ENCODE measurements around the gene FBXW5. TPM values are rescaled to one million over a fixed set of nuclear protein-coding genes. Genes with fewer than 3 reads are reported as not detected.

Gene FBXW5
- total and polyA plus RNA-seq, 8 donors = 47.7 to 435 (median 120) TPM

DNA sequence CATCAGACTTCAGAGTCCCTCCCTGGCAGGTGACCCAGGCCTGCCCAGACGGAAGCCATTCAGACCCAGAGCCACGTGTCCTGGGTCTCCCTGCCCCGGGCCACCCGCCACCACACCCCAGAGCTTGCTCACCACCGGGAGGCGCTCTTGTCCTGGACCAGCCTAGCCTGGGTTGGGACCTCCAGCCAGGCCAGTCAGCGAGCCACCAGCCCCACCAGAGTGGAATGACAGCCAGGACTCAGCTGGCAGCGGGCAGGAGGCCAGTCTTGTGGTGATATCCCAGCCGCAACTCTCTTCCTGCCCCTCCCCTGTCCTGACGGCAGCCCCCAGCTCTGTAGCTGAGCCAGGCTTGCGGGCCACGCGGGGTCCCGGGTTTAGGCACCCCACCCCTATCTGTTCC lies 31.1 kb upstream of the FBXW5 start:
- no peak for TF ChIP-seq POLR2A (IDR thresholded peaks at IDR 0.05)
- TF ChIP-seq EP300 (IDR thresholded peaks at IDR 0.05) = no peak
- Histone ChIP-seq H3K27me3 (peaks cover 0 to 21% (median 6%) of the 10 kb centered on the region in 3 donors), H3K4me3 (no peak overlapping the region), H3K27ac (peak overlapping the region in 2 of 5 donors; percentile 10 to 24), H3K9me3 (no peaks in the 10 kb centered on the region), H3K36me3 (no peaks in the 10 kb centered on the region), H3K4me1 (peaks cover 16 to 43% (median 29%) of the 10 kb centered on the region in 4 donors)
- 32 to 67% (median 47%) methylated on average over 9 to 14 of the region's 14 CpGs for WGBS, 5 donors
- intact Hi-C loops (cut with DNase I; ENCODE audit: low total_unique reads) = no loop called here
- DNase-seq = no peak

DNA sequence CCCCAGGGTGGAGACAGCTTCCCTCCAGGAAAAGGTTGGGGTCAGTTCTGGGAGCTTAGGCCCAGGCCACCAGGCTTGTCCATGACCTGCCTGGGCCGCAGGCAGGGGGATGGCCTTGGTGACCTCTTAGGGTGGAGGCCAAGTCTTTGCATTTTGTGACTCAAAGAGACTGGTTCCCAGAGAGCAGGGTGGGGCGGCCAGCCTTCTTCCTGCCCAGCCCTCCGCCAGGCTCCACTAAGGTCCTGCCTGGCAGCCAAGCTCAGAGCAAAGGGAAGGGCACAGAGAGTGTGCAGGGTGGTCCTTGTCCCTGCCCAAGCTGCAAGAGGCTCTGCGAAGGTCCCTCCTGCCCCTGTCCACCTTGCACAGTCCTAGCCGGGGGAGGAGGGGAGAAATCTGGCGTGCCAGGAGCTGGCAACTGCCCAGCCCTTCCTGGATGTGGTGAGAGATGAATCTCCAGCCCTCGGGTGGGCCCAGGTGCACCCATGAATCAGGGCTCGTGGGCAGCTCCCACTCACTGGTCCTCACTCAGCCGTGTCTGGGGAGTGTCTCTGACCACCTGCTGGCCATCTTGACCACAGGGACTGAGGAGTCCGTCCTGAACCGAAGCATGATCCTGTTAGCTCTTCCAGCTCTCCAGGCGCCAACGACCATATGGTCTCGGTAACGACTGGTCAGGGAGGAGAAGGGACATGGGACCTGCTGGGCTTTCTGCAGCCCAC lies 30.4 kb upstream of the FBXW5 start:
- 44 to 62% (median 58%) methylated on average over 8 to 15 of the region's 15 CpGs for WGBS, 5 donors
- no peaks in the 10 kb centered on the region for H3K36me3 ChIP-seq
- no peak overlapping the region for H3K4me3 ChIP-seq
- H3K27me3 ChIP-seq = peaks cover 0 to 28% (median 6%) of the 10 kb centered on the region in 3 donors
- peak overlapping the region in 3 of 5 donors; percentile 10 to 38 (median 24) for H3K27ac ChIP-seq
- intact Hi-C loops (cut with DNase I; ENCODE audit: low total_unique reads) = no loop called here
- no peak for DNase-seq
- TF ChIP-seq, protein P1, sequence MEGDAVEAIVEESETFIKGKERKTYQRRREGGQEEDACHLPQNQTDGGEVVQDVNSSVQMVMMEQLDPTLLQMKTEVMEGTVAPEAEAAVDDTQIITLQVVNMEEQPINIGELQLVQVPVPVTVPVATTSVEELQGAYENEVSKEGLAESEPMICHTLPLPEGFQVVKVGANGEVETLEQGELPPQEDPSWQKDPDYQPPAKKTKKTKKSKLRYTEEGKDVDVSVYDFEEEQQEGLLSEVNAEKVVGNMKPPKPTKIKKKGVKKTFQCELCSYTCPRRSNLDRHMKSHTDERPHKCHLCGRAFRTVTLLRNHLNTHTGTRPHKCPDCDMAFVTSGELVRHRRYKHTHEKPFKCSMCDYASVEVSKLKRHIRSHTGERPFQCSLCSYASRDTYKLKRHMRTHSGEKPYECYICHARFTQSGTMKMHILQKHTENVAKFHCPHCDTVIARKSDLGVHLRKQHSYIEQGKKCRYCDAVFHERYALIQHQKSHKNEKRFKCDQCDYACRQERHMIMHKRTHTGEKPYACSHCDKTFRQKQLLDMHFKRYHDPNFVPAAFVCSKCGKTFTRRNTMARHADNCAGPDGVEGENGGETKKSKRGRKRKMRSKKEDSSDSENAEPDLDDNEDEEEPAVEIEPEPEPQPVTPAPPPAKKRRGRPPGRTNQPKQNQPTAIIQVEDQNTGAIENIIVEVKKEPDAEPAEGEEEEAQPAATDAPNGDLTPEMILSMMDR (IDR thresholded peaks at IDR 0.05) = no peak
- no peak for TF ChIP-seq POLR2A (IDR thresholded peaks at IDR 0.05)
- no peak for TF ChIP-seq POLR2AphosphoS5 (IDR thresholded peaks at IDR 0.05)
- TF ChIP-seq EP300 (IDR thresholded peaks at IDR 0.05) = no peak
- H3K9me3 ChIP-seq = no peaks in the 10 kb centered on the region
- H3K4me1 ChIP-seq = peaks cover 16 to 43% (median 29%) of the 10 kb centered on the region in 4 donors

DNA sequence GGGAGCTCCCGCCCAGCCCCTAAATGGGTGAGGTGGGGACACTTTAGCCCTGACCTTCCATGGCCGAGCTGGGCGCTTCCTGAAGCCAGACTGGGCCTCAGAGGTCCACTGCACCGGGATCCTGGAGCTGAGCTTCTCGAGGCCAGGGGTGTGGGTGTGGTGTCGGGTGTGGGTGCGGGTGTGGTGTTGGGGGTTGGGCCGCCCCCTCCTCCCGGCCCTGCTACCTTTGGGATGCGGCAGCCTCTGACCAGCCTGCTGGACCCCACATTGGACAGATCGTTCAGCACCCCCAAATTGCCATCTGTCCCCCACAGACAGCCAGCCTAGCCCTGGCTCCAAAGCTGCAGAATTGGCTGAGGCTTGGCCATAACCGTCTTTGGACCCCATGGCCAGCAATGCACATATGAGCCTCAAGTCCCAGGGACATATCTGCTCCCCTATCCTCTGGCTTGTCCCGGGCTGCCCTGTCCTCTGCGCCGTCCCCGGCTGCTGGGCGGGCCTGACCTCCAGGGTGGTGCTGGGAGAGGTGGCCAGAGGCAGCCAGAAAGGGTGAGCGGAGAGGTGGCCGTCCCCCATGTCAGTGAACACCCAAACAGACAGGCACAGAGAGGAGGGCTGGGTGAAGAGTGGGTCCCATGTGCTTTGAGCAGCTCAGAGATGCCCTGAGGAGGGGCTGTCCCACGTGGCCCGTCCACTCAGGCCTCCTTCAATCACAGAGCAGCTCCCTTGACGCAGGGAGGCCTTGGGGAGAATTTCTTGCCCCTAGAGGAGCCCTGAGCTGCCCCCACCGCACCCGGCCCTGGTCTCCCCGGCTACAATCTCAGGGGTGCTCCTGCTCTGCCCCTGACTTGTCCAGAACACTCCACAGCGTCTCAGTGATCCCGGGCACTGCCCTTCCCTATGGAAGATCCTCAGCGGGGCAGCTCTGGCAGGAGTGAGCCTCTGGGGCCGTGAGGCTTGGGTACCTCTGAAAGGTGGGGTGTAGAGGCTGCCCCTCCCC lies 29.4 kb upstream of the FBXW5 start:
- intact Hi-C loops (cut with DNase I; ENCODE audit: low total_unique reads) = no loop called here
- 80 to 86% (median 85%) methylated on average over 18 to 29 of the region's 29 CpGs for WGBS, 5 donors
- no peak overlapping the region for H3K27ac ChIP-seq
- no peak overlapping the region for H3K4me3 ChIP-seq
- H3K9me3 ChIP-seq = no peaks in the 10 kb centered on the region
- DNase-seq = no peak
- peaks cover 16 to 41% (median 27%) of the 10 kb centered on the region in 4 donors for H3K4me1 ChIP-seq
- TF ChIP-seq EP300 (IDR thresholded peaks at IDR 0.05) = no peak
- no peak for TF ChIP-seq POLR2A (IDR thresholded peaks at IDR 0.05)
- no peak for TF ChIP-seq POLR2AphosphoS5 (IDR thresholded peaks at IDR 0.05)
- TF ChIP-seq, protein P1 (IDR thresholded peaks at IDR 0.05) = no peak
- H3K36me3 ChIP-seq = no peaks in the 10 kb centered on the region
- peaks cover 0 to 28% (median 6%) of the 10 kb centered on the region in 3 donors for H3K27me3 ChIP-seq

DNA sequence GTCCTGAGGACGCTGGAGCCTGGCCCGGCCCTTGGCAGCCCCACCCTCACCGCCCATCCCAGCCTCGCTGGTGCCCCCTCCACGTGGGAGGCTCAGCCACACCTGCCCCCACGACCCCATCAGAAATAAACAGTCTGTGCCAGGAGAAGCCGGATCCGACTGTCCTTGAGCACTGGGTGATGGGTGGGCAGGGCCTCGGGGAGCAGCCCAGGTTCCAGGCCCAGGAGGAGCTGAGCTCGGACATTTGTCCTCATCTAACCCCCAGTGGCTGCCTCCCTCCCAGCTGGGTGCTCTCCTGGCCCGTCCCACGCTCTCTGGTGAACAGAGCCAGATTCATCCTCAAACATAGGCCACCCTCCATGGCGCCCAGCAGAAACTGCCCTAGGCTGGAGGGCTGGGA lies 28.2 kb upstream of the FBXW5 start:
- 54 to 71% (median 60%) methylated on average over 10 to 13 of the region's 13 CpGs for WGBS, 5 donors
- Histone ChIP-seq H3K9me3 (no peaks in the 10 kb centered on the region), H3K4me1 (peaks cover 11 to 30% (median 18%) of the 10 kb centered on the region in 4 donors), H3K27ac (no peak overlapping the region), H3K36me3 (no peaks in the 10 kb centered on the region), H3K4me3 (no peak overlapping the region), H3K27me3 (peaks cover 0 to 27% (median 2%) of the 10 kb centered on the region in 3 donors)
- intact Hi-C loops (cut with DNase I; ENCODE audit: low total_unique reads) = no loop called here
- TF ChIP-seq EP300 (IDR thresholded peaks at IDR 0.05) = no peak
- TF ChIP-seq, protein P1 (IDR thresholded peaks at IDR 0.05) = no peak
- no peak for TF ChIP-seq POLR2A (IDR thresholded peaks at IDR 0.05)
- TF ChIP-seq POLR2AphosphoS5 (IDR thresholded peaks at IDR 0.05) = no peak
- DNase-seq = no peak

All from stomach (tissue), 9 donors.